Mesothelial cell of epicardium (in vitro differentiated cells): ENCODE measurements around the gene FAM98A. TPM values are rescaled to one million over a fixed set of nuclear protein-coding genes. Genes with fewer than 3 reads are reported as not detected.

Experiments used
- DNase-seq, 2 experiments: peaks; one replicate each; pipeline ENCODE4 v3.0.0; 2021; ENCODE audit warnings: low spot score in 2 of 2; ENCODE audit not compliant: unreplicated experiment in 2 of 2
- H3K27ac Mint-ChIP-seq: 2 replicates; pipeline ENCODE4 v1.8.0; 2021; ENCODE audit warnings: mixed read lengths
- H3K27me3 Mint-ChIP-seq: 2 replicates; pipeline ENCODE4 v1.8.0; 2021; ENCODE audit warnings: low read depth, mixed read lengths
- H3K36me3 Mint-ChIP-seq: 2 replicates; pipeline ENCODE4 v1.8.0; 2021; ENCODE audit warnings: mixed read lengths
- H3K4me1 Mint-ChIP-seq: 2 replicates; pipeline ENCODE4 v1.8.0; 2021; ENCODE audit warnings: mixed read lengths
- H3K4me3 Mint-ChIP-seq: 2 replicates; pipeline ENCODE4 v1.8.0; 2021; ENCODE audit warnings: mild to moderate bottlenecking, moderate library complexity, mixed read lengths
- H3K9me3 Mint-ChIP-seq: 2 replicates; pipeline ENCODE4 v1.8.0; 2021; ENCODE audit warnings: mixed read lengths
- CTCF ChIP-seq: fragments of 200-600 bp; sonication (generic); IDR thresholded peaks from one replicate; pipeline ENCODE4 v1.5.0; 2021; ENCODE audit warnings: antibody characterized with exemption; ENCODE audit not compliant: unreplicated experiment
- total RNA-seq: library from RNA; stranded (reverse); gene quantifications from 3 replicates; pipeline ENCODE4 v1.2.1, GENCODE V29; 2021

Gene FAM98A
- total RNA-seq, 1 donor from 2014 or later: 29.4 TPM

GRCh38 chr2:33633315-33633714 is 34.2 kb upstream of the FAM98A start:
- Mint-ChIP-seq H3K9me3 (no peaks in the 10 kb centered on the region), H3K27me3 (no peaks in the 10 kb centered on the region), H3K27ac (no peak overlapping the region), H3K36me3 (no peaks in the 10 kb centered on the region), H3K4me3 (no peak overlapping the region), H3K4me1 (no peaks in the 10 kb centered on the region)
- DNase-seq: no peak
- no peak for TF ChIP-seq CTCF

GRCh38 chr2:33632831-33633230 is 33.7 kb upstream of the FAM98A start:
- Mint-ChIP-seq H3K36me3 (no peaks in the 10 kb centered on the region), H3K4me1 (no peaks in the 10 kb centered on the region), H3K4me3 (no peak overlapping the region), H3K27ac (no peak overlapping the region), H3K9me3 (no peaks in the 10 kb centered on the region), H3K27me3 (no peaks in the 10 kb centered on the region)
- no peak for TF ChIP-seq CTCF
- DNase-seq: no peak

GRCh38 chr2:33628031-33628827 is 29.1 kb upstream of the FAM98A start:
- Mint-ChIP-seq H3K4me3 (no peak overlapping the region), H3K9me3 (no peaks in the 10 kb centered on the region), H3K36me3 (no peaks in the 10 kb centered on the region), H3K27me3 (no peaks in the 10 kb centered on the region), H3K27ac (no peak overlapping the region), H3K4me1 (no peaks in the 10 kb centered on the region)
- DNase-seq: no peak
- no peak for TF ChIP-seq CTCF

- no peak overlapping the region for H3K4me3 Mint-ChIP-seq
- peaks cover 4% of the 10 kb centered on the region for H3K4me1 Mint-ChIP-seq
Observed at GRCh38 chr2:33619028-33619427, 19.9 kb upstream of the FAM98A start.

GRCh38 chr2:33617989-33618388 is 18.9 kb upstream of the FAM98A start:
- Mint-ChIP-seq H3K36me3 (peaks cover 5% of the 10 kb centered on the region), H3K27me3 (no peaks in the 10 kb centered on the region), H3K4me3 (no peak overlapping the region), H3K27ac (no peak overlapping the region), H3K4me1 (peaks cover 11% of the 10 kb centered on the region), H3K9me3 (peaks cover 38% of the 10 kb centered on the region)
- no peak for DNase-seq
- no peak for TF ChIP-seq CTCF

More at GRCh38 chr2:33619028-33619427, 19.9 kb upstream of the FAM98A start:
- Mint-ChIP-seq H3K27me3 (no peaks in the 10 kb centered on the region), H3K27ac (no peak overlapping the region), H3K9me3 (peaks cover 38% of the 10 kb centered on the region), H3K36me3 (peaks cover 5% of the 10 kb centered on the region)
- no peak for TF ChIP-seq CTCF
- DNase-seq: no peak
